Neural cell (in vitro differentiated cells): ENCODE results near the gene FBP2. TPM values are rescaled to one million over a fixed set of nuclear protein-coding genes. Genes with fewer than 3 reads are reported as not detected.

Experiments used
- H2AFZ ChIP-seq: fragments of 200-600, 300-800 bp; sonication (generic), shearing (Covaris generic); 2 replicates; pipeline ENCODE4 v1.6.0; 2014; ENCODE audit warnings: low read depth, mild to moderate bottlenecking, antibody characterized with exemption, low read length, moderate library complexity
- H3F3A ChIP-seq: fragments of 200-600 bp; shearing (Covaris generic); 2 replicates; pipeline ENCODE4 v1.6.1; 2016; ENCODE audit warnings: mild to moderate bottlenecking, moderate library complexity, mixed read lengths, antibody characterized with exemption, low read length; ENCODE audit not compliant: insufficient read depth, poor library complexity, severe bottlenecking
- H3K27ac ChIP-seq: fragments of 200-600, 300-800 bp; sonication (generic), shearing (Covaris generic); 2 replicates; pipeline ENCODE4 v1.5.1; 2014; ENCODE audit warnings: mild to moderate bottlenecking, low read length, moderate library complexity
- H3K27me3 ChIP-seq: fragments of 300-800, 200-600 bp; sonication (generic), shearing (Covaris generic); 2 replicates; pipeline ENCODE4 v1.6.0; 2014; ENCODE audit warnings: mild to moderate bottlenecking, low read depth, low read length, moderate library complexity; ENCODE audit not compliant: insufficient read depth
- H3K36me3 ChIP-seq: fragments of 300-800, 200-600 bp; sonication (generic), shearing (Covaris generic); 2 replicates; pipeline ENCODE4 v1.5.1; 2014; ENCODE audit warnings: mild to moderate bottlenecking, antibody characterized with exemption, low read length, moderate library complexity; ENCODE audit not compliant: insufficient read depth
- H3K4me2 ChIP-seq: fragments of 300-800, 200-600 bp; sonication (generic), shearing (Covaris generic); 2 replicates; pipeline ENCODE4 v1.6.0; 2014; ENCODE audit warnings: mild to moderate bottlenecking, low read length
- H3K4me3 ChIP-seq: fragments of 300-800, 200-600 bp; sonication (generic), shearing (Covaris generic); 2 replicates; pipeline ENCODE4 v1.5.1; 2014; ENCODE audit warnings: mild to moderate bottlenecking, low read length, moderate library complexity
- H3K79me2 ChIP-seq: fragments of 200-600 bp; shearing (Covaris generic); replicated peaks from 2 replicates; pipeline ENCODE4 v1.6.0; 2014; ENCODE audit warnings: mild to moderate bottlenecking, low read length, moderate library complexity; ENCODE audit not compliant: insufficient read depth
- H3K9ac ChIP-seq: fragments of 300-800, 200-600 bp; sonication (generic), shearing (Covaris generic); 2 replicates; pipeline ENCODE4 v1.6.1; 2016; ENCODE audit warnings: mild to moderate bottlenecking, low read length, mixed read lengths
- H3K9me2 ChIP-seq: fragments of 200-600 bp; shearing (Covaris generic); 2 replicates; pipeline ENCODE4 v1.6.1; 2016; ENCODE audit warnings: mild to moderate bottlenecking, low read length, mixed read lengths; ENCODE audit not compliant: insufficient read depth
- H3K9me3 ChIP-seq: fragments of 200-600, 300-800 bp; sonication (generic), shearing (Covaris generic); 2 replicates; pipeline ENCODE4 v1.6.1; 2016; ENCODE audit warnings: mild to moderate bottlenecking, mixed run types, low read length, moderate library complexity, mixed read lengths
- H4K20me1 ChIP-seq: fragments of 200-600 bp; shearing (Covaris generic); 2 replicates; pipeline ENCODE4 v1.6.1; 2016; ENCODE audit warnings: mild to moderate bottlenecking, mixed run types; ENCODE audit not compliant: insufficient read depth
- EP300 ChIP-seq: fragments of 450-650 bp; conservative IDR thresholded peaks from 2 replicates; pipeline ENCODE4 v1.6.1; 2014; ENCODE audit warnings: antibody characterized with exemption, mild to moderate bottlenecking, moderate library complexity; ENCODE audit not compliant: poor library complexity, severe bottlenecking
- EZH2 ChIP-seq: fragments of 200-600, 300-800 bp; shearing (Covaris generic), sonication (generic); IDR thresholded peaks from 2 replicates; pipeline ENCODE4 v1.6.1; 2014; ENCODE audit warnings: antibody characterized with exemption, low read length, borderline replicate concordance, mild to moderate bottlenecking; ENCODE audit not compliant: insufficient read depth, poor library complexity, severe bottlenecking
- MXI1 ChIP-seq: fragments of 450-650 bp; conservative IDR thresholded peaks from 2 replicates; pipeline ENCODE4 v1.6.1; 2014; ENCODE audit warnings: antibody characterized with exemption, mild to moderate bottlenecking; ENCODE audit not compliant: poor library complexity, severe bottlenecking
- POLR2AphosphoS5 ChIP-seq: IDR thresholded peaks from 2 replicates; pipeline ENCODE4 v1.6.1; 2012
- RAD21 ChIP-seq: fragments of 450-650 bp; conservative IDR thresholded peaks from 2 replicates; pipeline ENCODE4 v1.6.1; 2014; ENCODE audit warnings: antibody characterized with exemption, mild to moderate bottlenecking, moderate library complexity
- SMC3 ChIP-seq: fragments of 450-650 bp; conservative IDR thresholded peaks from 2 replicates; pipeline ENCODE4 v1.6.1; 2014; ENCODE audit warnings: antibody characterized with exemption, mild to moderate bottlenecking, moderate library complexity; ENCODE audit not compliant: poor library complexity
- TAF1 ChIP-seq: IDR thresholded peaks from 2 replicates; pipeline ENCODE4 v1.6.1; 2012; ENCODE audit warnings: low read depth
- polyA plus RNA-seq: library from polyadenylated mRNA; depleted of rRNA; stranded (reverse); fragments of >200 nt; gene quantifications from 2 replicates; pipeline ENCODE4 v1.2.3, GENCODE V29; 2014
- TF ChIP-seq, protein P1 (sequence below): IDR thresholded peaks from 2 replicates; pipeline ENCODE4 v1.6.1; 2012; ENCODE audit warnings: borderline replicate concordance
- TF ChIP-seq, protein P2 (sequence below): fragments of 450-650 bp; IDR thresholded peaks from 2 replicates; pipeline ENCODE4 v1.5.1; 2014; ENCODE audit warnings: antibody characterized with exemption, mild to moderate bottlenecking, moderate library complexity; ENCODE audit not compliant: poor library complexity, severe bottlenecking

The FBP2 gene
- polyA plus RNA-seq, 1 donor from 2014 or later = not detected

DNA sequence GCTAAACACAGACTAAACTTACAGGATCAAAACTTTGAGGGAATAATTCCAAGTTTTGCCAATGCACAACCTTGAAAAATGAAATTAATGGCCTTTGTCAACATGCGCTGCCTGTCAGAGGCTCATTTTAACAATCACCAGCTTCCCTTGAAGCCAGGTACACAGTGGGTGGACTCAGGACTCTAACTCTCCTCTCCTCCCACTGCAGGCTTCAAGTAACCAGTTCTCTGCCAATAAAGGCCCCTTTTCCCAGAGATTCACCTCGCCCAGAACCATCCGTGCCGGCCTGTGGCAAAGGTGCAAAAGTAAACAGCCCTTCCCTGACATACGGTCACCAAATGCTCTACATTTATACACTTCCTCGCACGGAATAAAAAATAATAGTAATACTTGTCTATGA is 18.4 kb upstream of the FBP2 start:
- H2AFZ ChIP-seq = no peak overlapping the region
- H3K36me3 ChIP-seq = no peaks in the 10 kb centered on the region
- no peaks in the 10 kb centered on the region for H3F3A ChIP-seq
- H3K27me3 ChIP-seq = no peaks in the 10 kb centered on the region
- H4K20me1 ChIP-seq = no peaks in the 10 kb centered on the region
- no peak overlapping the region for H3K27ac ChIP-seq
- no peak overlapping the region for H3K4me3 ChIP-seq
- H3K4me2 ChIP-seq = no peak overlapping the region
- H3K79me2 ChIP-seq = no peaks in the 10 kb centered on the region
- no peaks in the 10 kb centered on the region for H3K9me2 ChIP-seq
- TF ChIP-seq EP300 (no peak), POLR2AphosphoS5 (no peak), SMC3 (no peak), MXI1 (no peak), RAD21 (no peak), TAF1 (no peak)
- TF ChIP-seq, protein P1, sequence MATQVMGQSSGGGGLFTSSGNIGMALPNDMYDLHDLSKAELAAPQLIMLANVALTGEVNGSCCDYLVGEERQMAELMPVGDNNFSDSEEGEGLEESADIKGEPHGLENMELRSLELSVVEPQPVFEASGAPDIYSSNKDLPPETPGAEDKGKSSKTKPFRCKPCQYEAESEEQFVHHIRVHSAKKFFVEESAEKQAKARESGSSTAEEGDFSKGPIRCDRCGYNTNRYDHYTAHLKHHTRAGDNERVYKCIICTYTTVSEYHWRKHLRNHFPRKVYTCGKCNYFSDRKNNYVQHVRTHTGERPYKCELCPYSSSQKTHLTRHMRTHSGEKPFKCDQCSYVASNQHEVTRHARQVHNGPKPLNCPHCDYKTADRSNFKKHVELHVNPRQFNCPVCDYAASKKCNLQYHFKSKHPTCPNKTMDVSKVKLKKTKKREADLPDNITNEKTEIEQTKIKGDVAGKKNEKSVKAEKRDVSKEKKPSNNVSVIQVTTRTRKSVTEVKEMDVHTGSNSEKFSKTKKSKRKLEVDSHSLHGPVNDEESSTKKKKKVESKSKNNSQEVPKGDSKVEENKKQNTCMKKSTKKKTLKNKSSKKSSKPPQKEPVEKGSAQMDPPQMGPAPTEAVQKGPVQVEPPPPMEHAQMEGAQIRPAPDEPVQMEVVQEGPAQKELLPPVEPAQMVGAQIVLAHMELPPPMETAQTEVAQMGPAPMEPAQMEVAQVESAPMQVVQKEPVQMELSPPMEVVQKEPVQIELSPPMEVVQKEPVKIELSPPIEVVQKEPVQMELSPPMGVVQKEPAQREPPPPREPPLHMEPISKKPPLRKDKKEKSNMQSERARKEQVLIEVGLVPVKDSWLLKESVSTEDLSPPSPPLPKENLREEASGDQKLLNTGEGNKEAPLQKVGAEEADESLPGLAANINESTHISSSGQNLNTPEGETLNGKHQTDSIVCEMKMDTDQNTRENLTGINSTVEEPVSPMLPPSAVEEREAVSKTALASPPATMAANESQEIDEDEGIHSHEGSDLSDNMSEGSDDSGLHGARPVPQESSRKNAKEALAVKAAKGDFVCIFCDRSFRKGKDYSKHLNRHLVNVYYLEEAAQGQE = no peak
- H3K9ac ChIP-seq = no peak overlapping the region
- H3K9me3 ChIP-seq = no peaks in the 10 kb centered on the region

DNA sequence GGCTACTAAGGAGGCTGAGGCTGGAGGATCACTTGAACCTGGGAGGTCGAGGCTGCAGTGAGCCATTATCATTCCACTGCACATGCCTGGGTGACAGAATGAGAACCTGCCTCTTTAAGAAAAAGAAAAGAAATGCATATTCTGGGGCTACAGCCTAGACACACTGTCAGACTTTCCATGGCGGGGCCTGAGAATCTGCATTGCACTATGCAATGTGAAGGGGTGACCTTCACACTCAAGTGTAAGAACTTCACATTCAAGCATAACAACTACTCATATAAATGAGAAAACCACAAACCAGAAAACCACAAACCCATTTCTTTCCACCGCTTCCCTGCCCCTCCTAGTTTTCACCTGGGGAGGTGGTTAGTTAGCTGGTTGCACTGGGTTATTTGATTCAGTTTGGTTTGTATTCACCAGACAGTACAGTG is 18.0 kb upstream of the FBP2 start:
- Histone ChIP-seq H2AFZ (no peak overlapping the region), H3K4me2 (no peak overlapping the region), H3K9ac (no peak overlapping the region), H3F3A (no peaks in the 10 kb centered on the region), H3K4me3 (no peak overlapping the region), H3K9me2 (no peaks in the 10 kb centered on the region), H3K79me2 (no peaks in the 10 kb centered on the region), H3K36me3 (no peaks in the 10 kb centered on the region), H3K27ac (no peak overlapping the region), H4K20me1 (no peaks in the 10 kb centered on the region), H3K27me3 (no peaks in the 10 kb centered on the region), H3K9me3 (no peaks in the 10 kb centered on the region)
- TF ChIP-seq, protein P2, sequence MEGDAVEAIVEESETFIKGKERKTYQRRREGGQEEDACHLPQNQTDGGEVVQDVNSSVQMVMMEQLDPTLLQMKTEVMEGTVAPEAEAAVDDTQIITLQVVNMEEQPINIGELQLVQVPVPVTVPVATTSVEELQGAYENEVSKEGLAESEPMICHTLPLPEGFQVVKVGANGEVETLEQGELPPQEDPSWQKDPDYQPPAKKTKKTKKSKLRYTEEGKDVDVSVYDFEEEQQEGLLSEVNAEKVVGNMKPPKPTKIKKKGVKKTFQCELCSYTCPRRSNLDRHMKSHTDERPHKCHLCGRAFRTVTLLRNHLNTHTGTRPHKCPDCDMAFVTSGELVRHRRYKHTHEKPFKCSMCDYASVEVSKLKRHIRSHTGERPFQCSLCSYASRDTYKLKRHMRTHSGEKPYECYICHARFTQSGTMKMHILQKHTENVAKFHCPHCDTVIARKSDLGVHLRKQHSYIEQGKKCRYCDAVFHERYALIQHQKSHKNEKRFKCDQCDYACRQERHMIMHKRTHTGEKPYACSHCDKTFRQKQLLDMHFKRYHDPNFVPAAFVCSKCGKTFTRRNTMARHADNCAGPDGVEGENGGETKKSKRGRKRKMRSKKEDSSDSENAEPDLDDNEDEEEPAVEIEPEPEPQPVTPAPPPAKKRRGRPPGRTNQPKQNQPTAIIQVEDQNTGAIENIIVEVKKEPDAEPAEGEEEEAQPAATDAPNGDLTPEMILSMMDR = no peak
- TF ChIP-seq MXI1 = no peak
- no peak for TF ChIP-seq EZH2
- TF ChIP-seq EP300 = no peak
- TF ChIP-seq TAF1 = no peak
- no peak for TF ChIP-seq RAD21
- no peak for TF ChIP-seq POLR2AphosphoS5
- no peak for TF ChIP-seq SMC3
- TF ChIP-seq, protein P1 = no peak
